Mammary epithelial cell (primary cell): ENCODE measurements around the gene TICRR.

ENCODE experiments used
- EZH2 ChIP-seq: IDR thresholded peaks from 2 replicates; pipeline ENCODE4 v1.6.1; 2012; ENCODE audit warnings: low read length, inconsistent platforms, borderline replicate concordance
- TF ChIP-seq, protein P1 (sequence below), 2 donors: IDR thresholded peaks in 1 of 2; conservative IDR thresholded peaks in 1 of 2; 2 replicates each; pipeline ENCODE4 v1.5.1; 2011 to 2012; ENCODE audit warnings: inconsistent platforms in 2 of 2, low read length in 2 of 2, mild to moderate bottlenecking in 2 of 2, control low read depth in 1 of 2, low read depth in 1 of 2; ENCODE audit not compliant: insufficient read depth in 1 of 2; ENCODE audit errors: extremely low read depth in 1 of 2

DNA sequence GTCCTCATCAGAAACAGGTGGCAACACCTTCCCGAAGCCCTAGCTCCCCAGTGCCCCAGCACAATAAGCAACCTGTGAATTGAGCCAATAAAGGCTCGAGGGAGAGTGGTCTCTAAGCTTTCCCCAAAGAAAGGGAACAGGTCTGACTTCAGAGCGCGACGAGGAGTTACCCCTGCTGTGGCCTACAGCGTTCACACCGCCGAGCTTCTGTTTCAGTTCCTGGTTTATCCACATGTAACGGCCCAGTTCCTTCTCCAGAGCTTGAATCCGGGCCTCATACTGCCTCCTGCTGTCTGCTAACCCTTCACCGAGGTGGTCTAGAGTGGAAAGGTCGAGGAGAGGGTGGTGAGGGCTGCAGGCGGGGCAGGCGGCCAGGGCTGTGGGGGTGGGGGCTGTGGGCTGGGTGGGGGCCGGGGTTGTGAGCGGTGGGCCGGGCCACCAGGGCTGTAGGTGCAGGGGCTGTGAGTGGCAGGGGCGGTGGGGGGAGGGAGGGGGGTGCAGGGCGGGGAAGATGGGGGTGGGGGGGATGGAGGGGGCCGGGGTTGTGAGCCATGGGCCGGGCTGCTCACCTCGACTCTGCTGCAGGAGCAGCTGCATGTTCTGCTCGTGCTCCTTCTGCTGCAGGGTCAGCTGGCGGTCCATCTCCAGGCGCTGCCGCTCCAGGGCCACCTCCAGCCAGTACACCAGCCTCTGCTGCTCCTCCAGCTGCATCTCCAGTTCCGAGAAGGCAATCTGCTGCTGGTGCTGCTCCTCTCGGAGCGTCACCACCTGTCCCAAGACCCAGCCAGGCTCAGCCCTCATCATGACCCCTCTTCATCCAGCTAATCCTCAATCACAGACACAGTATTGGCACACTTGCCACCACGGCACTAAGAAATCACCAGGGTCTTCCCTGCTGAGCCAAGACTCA is 53.8 kb downstream of the TICRR start:
- TF ChIP-seq, protein P1, sequence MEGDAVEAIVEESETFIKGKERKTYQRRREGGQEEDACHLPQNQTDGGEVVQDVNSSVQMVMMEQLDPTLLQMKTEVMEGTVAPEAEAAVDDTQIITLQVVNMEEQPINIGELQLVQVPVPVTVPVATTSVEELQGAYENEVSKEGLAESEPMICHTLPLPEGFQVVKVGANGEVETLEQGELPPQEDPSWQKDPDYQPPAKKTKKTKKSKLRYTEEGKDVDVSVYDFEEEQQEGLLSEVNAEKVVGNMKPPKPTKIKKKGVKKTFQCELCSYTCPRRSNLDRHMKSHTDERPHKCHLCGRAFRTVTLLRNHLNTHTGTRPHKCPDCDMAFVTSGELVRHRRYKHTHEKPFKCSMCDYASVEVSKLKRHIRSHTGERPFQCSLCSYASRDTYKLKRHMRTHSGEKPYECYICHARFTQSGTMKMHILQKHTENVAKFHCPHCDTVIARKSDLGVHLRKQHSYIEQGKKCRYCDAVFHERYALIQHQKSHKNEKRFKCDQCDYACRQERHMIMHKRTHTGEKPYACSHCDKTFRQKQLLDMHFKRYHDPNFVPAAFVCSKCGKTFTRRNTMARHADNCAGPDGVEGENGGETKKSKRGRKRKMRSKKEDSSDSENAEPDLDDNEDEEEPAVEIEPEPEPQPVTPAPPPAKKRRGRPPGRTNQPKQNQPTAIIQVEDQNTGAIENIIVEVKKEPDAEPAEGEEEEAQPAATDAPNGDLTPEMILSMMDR (conservative IDR thresholded peaks at IDR 0.05 in 1 of 2, IDR thresholded peaks at IDR 0.05 in 1 of 2; ENCODE audit: extremely low read depth in 1 of 2, insufficient read depth in 1 of 2, low read depth in 1 of 2, low read length in 2 of 2) = no peak
- TF ChIP-seq EZH2 = no peak
